Pons (tissue), 1 donor: ENCODE results near the gene CDKN2A.

Experiments used
- DNase-seq: peaks from one replicate; pipeline ENCODE4 v3.0.0-alpha.2; 2016; ENCODE audit warnings: low spot score

CDKN2A gene

GRCh38 chr9:21993893-21994555 is at the start of gene CDKN2A:
Gene CDKN2A (minus strand): TSS chr9:21994392.
- no peak for DNase-seq

- no peak for DNase-seq
Observed at GRCh38 chr9:22043928-22044327, 49.7 kb upstream of the CDKN2A start.

- DNase-seq, result no peak
Observed at GRCh38 chr9:22041775-22042174, 47.6 kb upstream of the CDKN2A start.

GRCh38 chr9:22041344-22041743 is 47.2 kb upstream of the CDKN2A start:
- no peak for DNase-seq

GRCh38 chr9:22040760-22041159 is 46.6 kb upstream of the CDKN2A start:
- no peak for DNase-seq

- no peak for DNase-seq
Observed at GRCh38 chr9:22039258-22039657, 45.1 kb upstream of the CDKN2A start.

- DNase-seq, result peak; percentile 12
Observed at GRCh38 chr9:22037954-22038690, 43.9 kb upstream of the CDKN2A start.

GRCh38 chr9:22036866-22037626 is 42.9 kb upstream of the CDKN2A start:
- no peak for DNase-seq

- DNase-seq, result no peak
Observed at GRCh38 chr9:22035591-22036011, 41.4 kb upstream of the CDKN2A start.

- no peak for DNase-seq
Observed at GRCh38 chr9:22033012-22033630, 38.9 kb upstream of the CDKN2A start.

GRCh38 chr9:22031655-22032411 is 37.6 kb upstream of the CDKN2A start:
- no peak for DNase-seq

- peak; percentile 23 for DNase-seq
Observed at GRCh38 chr9:22030101-22030598, 36.0 kb upstream of the CDKN2A start.

- no peak for DNase-seq
Observed at GRCh38 chr9:22029231-22029630, 35.0 kb upstream of the CDKN2A start.

- no peak for DNase-seq
Observed at GRCh38 chr9:22028394-22028793, 34.2 kb upstream of the CDKN2A start.

- no peak for DNase-seq
Observed at GRCh38 chr9:22026696-22027095, 32.5 kb upstream of the CDKN2A start.

- DNase-seq, result no peak
Observed at GRCh38 chr9:22022396-22022795, 28.2 kb upstream of the CDKN2A start.

- no peak for DNase-seq
Observed at GRCh38 chr9:22010866-22011625, 16.9 kb upstream of the CDKN2A start.

- no peak for DNase-seq
Observed at GRCh38 chr9:22009506-22009867, 15.3 kb upstream of the CDKN2A start.

GRCh38 chr9:22008717-22009505 is 14.7 kb upstream of the CDKN2A start, which contains the start of gene CDKN2B:
Gene CDKN2B (minus strand): TSS chr9:22009305. CDS start chr9:22008953, 352 bp downstream.
- DNase-seq, result peak; percentile 88

- DNase-seq, result no peak
Observed at GRCh38 chr9:22008384-22008716, 14.2 kb upstream of the CDKN2A start.
